ENCODE measurements around the gene PTPRJ. TPM values are rescaled to one million over a fixed set of nuclear protein-coding genes. Genes with fewer than 3 reads are reported as not detected.

Gene PTPRJ
- total and polyA plus RNA-seq, 9 of the 15 experiments (the other 6 are each of a cell fraction or from before 2014, with no cell fraction given) = 0.56 to 10.7 (median 4.8) TPM

- no peak for FAIRE-seq
- 35% methylated on average over 5 of the region's 5 CpGs for WGBS (ENCODE audit: insufficient coverage, low coverage, missing lambda C conversion rate)
- in situ Hi-C loops (cut with MboI) = no loop called here
Measured at GRCh38 chr11:47977623-47978022, 2.7 kb upstream of the PTPRJ start.

More at GRCh38 chr11:47977623-47978022, 2.7 kb upstream of the PTPRJ start:
- POLR2A ChIA-PET = interaction anchor here (0.9 to 1.1 kb wide), 5 partner anchors 10 to 47 kb away, joined by 3 to 5 read pairs (median 4); no protein-coding TSS in a partner anchor
- Histone ChIP-seq H3K4me3 (no peak overlapping the region), H3K9me1 (ENCODE audit: control insufficient read depth, insufficient read depth, low read length) (no peaks in the 10 kb centered on the region), H3K36me3 (ENCODE audit: control insufficient read depth, insufficient read depth, low read length) (0 out of 3 replicates have a peak, but pooled peaks cover 4% of the 10 kb centered on the region), H3K9ac (ENCODE audit: insufficient read depth in 1 of 2, low read depth in 2 of 2, low read length in 2 of 2) (no peak overlapping the region), H3K9me3 (replicated peaks; ENCODE audit: control insufficient read depth, insufficient read depth, low read depth, low read length) (no peaks in the 10 kb centered on the region), H3K27me3 (ENCODE audit: control insufficient read depth in 2 of 2, insufficient read depth in 2 of 2, low read length in 2 of 2) (peaks cover 0 to 2% of the 10 kb centered on the region in 2 experiments; a peak in 1 of 5 replicates), H3K79me2 (ENCODE audit: control insufficient read depth, insufficient read depth, low read length) (peaks cover 9% of the 10 kb centered on the region; the same call in 1 of the 3 replicates), H4K20me1 (replicated peaks; ENCODE audit: control insufficient read depth, insufficient read depth, low read length) (no peaks in the 10 kb centered on the region), H3K27ac (ENCODE audit: extremely low read depth, low read depth, low read length) (no peak overlapping the region), H2AFZ (ENCODE audit: low read depth, low read length) (no peak overlapping the region), H3K4me2 (ENCODE audit: insufficient read depth, low read length) (no peak overlapping the region), H3K4me1 (replicated peaks in 1 of 2; ENCODE audit: control insufficient read depth in 2 of 2, insufficient read depth in 2 of 2, low read length in 2 of 2) (peaks cover 10 to 25% of the 10 kb centered on the region in 2 experiments)
- DNase-seq (ENCODE audit: extremely low read depth in 1 of 4, low spot score in 3 of 4) (no peak), ATAC-seq (no peak)
- BruUV-seq (replicated peaks) = no TSS peak
- CTCF ChIA-PET (ENCODE audit: low intra/inter-chr PET ratio) = no interaction called here
- intact Hi-C loops (cut with micrococcal nuclease) = loop anchor here (5.0 kb wide), 1 partner anchor 130 kb away; no protein-coding TSS in a partner anchor
- TF ChIP-seq ZNF511 (CRISPR knock-in tag; IDR thresholded peaks at IDR 0.05) = no peak
- TF ChIP-seq ARID3A (IDR thresholded peaks at IDR 0.05; ENCODE audit: borderline replicate concordance, low read depth, low read length) = no peak
- no peak for TF ChIP-seq ZNF324 (CRISPR knock-in tag; IDR thresholded peaks at IDR 0.05)
- TF ChIP-seq RBM39 (optimal IDR thresholded peaks at IDR 0.05; ENCODE audit: low read depth, low read length) = no peak
- TF ChIP-seq EHMT2 (IDR thresholded peaks at IDR 0.05) = no peak
- no peak for TF ChIP-seq ZBTB2 (IDR thresholded peaks at IDR 0.05)
- TF ChIP-seq SLC30A9 (CRISPR knock-in tag; IDR thresholded peaks at IDR 0.05) = no peak

Measured in K562 (cell line).